ENCODE results near the gene RUSC1. TPM values are rescaled to one million over a fixed set of nuclear protein-coding genes. Genes with fewer than 3 reads are reported as not detected.
A peak's percentile ranks its signal among the peaks of the same experiment; 100 is the strongest.

RUSC1 gene
- total RNA-seq, 3 donors from 2014 or later: 58.9 to 79.4 (median 60.6) TPM

DNA sequence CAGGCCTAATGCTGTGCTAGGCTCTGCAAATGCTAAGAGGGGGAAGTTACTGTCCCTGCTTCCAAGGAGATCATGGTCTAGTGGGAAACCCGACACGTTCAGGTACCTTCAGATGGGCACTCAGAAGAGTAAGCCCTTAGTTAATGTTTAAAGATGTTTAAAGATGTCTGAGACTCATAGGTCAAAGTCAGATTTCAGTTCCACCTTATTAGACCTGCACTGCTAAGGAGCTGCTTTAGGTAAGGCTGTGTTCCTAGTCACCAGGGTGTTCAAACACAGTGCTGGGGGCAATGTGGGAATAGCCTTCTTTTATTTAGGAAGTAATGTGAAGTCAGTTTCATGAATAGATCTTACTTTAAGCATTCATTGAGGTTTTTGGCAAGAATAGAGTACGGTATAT is 3.8 kb upstream of the RUSC1 start:
- Histone ChIP-seq H3K36me3 (ENCODE audit: low read depth) (no peaks in the 10 kb centered on the region), H3K4me1 (ENCODE audit: low read depth) (peaks cover 21% of the 10 kb centered on the region), H3K4me3 (no peak overlapping the region), H3K9me3 (no peaks in the 10 kb centered on the region)
- intact Hi-C loops (cut with DNase I, micrococcal nuclease): no loop called here
- TF ChIP-seq, protein P1, sequence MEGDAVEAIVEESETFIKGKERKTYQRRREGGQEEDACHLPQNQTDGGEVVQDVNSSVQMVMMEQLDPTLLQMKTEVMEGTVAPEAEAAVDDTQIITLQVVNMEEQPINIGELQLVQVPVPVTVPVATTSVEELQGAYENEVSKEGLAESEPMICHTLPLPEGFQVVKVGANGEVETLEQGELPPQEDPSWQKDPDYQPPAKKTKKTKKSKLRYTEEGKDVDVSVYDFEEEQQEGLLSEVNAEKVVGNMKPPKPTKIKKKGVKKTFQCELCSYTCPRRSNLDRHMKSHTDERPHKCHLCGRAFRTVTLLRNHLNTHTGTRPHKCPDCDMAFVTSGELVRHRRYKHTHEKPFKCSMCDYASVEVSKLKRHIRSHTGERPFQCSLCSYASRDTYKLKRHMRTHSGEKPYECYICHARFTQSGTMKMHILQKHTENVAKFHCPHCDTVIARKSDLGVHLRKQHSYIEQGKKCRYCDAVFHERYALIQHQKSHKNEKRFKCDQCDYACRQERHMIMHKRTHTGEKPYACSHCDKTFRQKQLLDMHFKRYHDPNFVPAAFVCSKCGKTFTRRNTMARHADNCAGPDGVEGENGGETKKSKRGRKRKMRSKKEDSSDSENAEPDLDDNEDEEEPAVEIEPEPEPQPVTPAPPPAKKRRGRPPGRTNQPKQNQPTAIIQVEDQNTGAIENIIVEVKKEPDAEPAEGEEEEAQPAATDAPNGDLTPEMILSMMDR (IDR thresholded peaks at IDR 0.05): no peak
- DNase-seq (no peak), ATAC-seq (peak; percentile 51)

DNA sequence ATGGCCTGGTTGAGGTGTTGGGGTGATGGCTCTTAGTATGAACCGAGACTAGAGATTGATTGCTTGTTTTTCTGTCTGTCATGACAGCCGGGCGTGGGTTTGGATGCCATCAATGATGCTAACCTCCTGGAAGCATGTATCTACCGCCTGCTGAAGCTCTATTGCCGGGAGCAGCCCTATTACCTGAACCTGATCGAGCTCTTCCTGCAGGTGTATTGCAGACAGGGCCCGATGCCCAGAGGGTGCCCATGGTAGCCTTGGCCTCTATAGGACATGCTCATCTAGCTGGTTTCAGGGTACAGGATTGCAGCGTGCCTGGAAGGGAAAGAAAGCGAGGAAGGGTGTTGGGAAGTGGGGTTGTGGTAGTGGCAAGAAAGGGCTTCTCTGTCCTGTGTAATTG is 2.6 kb upstream of the RUSC1 start:
- no peak for ATAC-seq
- intact Hi-C loops (cut with DNase I, micrococcal nuclease): no loop called here
- no peaks in the 10 kb centered on the region for H3K9me3 ChIP-seq
- no peak overlapping the region for H3K4me3 ChIP-seq
- no peaks in the 10 kb centered on the region for H3K36me3 ChIP-seq (ENCODE audit: low read depth)
- TF ChIP-seq, protein P1 (IDR thresholded peaks at IDR 0.05): no peak
- DNase-seq: no peak
- peaks cover 32% of the 10 kb centered on the region for H3K4me1 ChIP-seq (ENCODE audit: low read depth)

DNA sequence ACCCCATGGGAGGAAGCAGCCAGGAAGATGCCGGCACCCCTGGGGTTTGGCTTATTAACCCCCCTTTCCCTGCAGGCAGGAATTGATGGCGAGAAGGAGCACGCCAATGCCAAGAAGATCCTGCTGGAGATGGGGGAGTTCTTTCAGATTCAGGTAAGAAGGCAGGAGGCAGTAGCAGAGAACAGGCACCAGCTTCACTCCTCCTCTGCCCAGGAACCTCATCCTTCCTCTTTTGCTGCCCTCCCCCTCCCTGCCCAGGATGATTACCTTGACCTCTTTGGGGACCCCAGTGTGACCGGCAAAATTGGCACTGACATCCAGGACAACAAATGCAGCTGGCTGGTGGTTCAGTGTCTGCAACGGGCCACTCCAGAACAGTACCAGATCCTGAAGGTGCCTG is 1.2 kb upstream of the RUSC1 start:
- no peaks in the 10 kb centered on the region for H3K36me3 ChIP-seq (ENCODE audit: low read depth)
- ATAC-seq (no peak), DNase-seq (no peak)
- intact Hi-C loops (cut with DNase I, micrococcal nuclease): no loop called here
- peaks cover 32% of the 10 kb centered on the region for H3K4me1 ChIP-seq (ENCODE audit: low read depth)
- TF ChIP-seq, protein P1 (IDR thresholded peaks at IDR 0.05): no peak
- no peak overlapping the region for H3K4me3 ChIP-seq
- H3K9me3 ChIP-seq: no peaks in the 10 kb centered on the region

DNA sequence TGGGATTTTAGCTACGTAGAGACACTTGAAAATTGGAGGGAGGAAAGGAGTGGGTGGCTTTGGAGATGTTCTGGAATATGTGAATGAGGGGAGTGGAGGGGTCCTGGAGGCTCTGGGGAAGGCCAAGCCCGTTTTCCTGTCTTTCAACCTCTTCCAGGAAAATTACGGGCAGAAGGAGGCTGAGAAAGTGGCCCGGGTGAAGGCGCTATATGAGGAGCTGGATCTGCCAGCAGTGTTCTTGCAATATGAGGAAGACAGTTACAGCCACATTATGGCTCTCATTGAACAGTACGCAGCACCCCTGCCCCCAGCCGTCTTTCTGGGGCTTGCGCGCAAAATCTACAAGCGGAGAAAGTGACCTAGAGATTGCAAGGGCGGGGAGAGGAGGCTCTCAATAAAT is 442 bp upstream of the RUSC1 start:
- H3K36me3 ChIP-seq (ENCODE audit: low read depth): no peaks in the 10 kb centered on the region
- intact Hi-C loops (cut with DNase I, micrococcal nuclease): loop anchor here (10.0 kb wide), 2 partner anchors 45 to 65 kb away; partner anchors contain the start of genes CLK2 (in 1 of the 2), ENTREP3 (in 1 of the 2) and HCN3 (in 1 of the 2)
- peaks cover 34% of the 10 kb centered on the region for H3K4me1 ChIP-seq (ENCODE audit: low read depth)
- TF ChIP-seq, protein P1 (IDR thresholded peaks at IDR 0.05): no peak
- H3K9me3 ChIP-seq: no peaks in the 10 kb centered on the region
- no peak for ATAC-seq
- H3K4me3 ChIP-seq: no peak overlapping the region
- DNase-seq: no peak

DNA sequence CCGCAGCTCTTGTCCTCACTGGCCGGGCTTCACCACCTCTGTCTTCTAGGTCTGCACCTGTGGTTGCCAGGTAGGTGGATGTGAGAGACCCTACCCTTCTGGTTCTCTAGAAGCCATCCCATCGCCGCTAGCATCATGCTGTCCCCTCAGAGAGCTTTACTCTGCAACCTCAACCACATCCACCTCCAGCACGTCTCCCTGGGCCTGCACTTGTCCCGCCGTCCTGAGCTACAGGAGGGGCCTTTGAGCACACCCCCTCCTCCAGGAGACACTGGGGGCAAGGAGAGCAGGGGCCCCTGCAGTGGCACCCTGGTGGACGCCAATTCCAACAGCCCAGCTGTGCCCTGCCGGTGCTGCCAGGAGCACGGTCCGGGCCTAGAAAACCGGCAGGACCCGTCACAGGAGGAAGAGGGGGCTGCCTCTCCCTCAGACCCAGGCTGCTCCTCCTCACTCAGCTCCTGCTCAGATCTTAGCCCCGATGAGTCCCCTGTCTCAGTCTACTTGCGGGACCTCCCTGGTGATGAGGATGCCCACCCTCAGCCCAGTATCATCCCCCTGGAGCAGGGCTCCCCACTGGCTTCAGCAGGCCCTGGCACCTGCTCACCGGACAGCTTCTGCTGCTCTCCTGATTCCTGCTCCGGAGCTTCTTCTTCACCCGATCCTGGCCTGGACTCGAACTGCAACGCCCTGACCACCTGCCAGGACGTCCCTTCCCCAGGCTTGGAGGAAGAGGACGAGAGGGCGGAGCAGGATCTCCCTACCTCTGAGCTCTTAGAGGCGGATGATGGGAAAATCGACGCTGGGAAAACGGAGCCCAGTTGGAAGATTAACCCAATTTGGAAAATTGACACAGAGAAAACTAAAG is 1.2 kb downstream of the RUSC1 start:
- intact Hi-C loops (cut with DNase I, micrococcal nuclease): loop anchor here (10.0 kb wide), 2 partner anchors 47 to 67 kb away; partner anchors contain the start of genes CLK2 (in 1 of the 2), ENTREP3 (in 1 of the 2) and HCN3 (in 1 of the 2)
- DNase-seq: peak in 1 of 3 donors; percentile 54
- peaks cover 46% of the 10 kb centered on the region for H3K4me1 ChIP-seq (ENCODE audit: low read depth)
- H3K36me3 ChIP-seq (ENCODE audit: low read depth): no peaks in the 10 kb centered on the region
- H3K4me3 ChIP-seq: no peak overlapping the region
- no peak for ATAC-seq
- no peaks in the 10 kb centered on the region for H3K9me3 ChIP-seq
- TF ChIP-seq, protein P1 (IDR thresholded peaks at IDR 0.05): no peak

Measured in mucosa of descending colon (tissue), 3 donors.